ACC112 (cell line): Measurements from ENCODE around the gene PNPT1.
A peak's percentile ranks its signal among the peaks of the same experiment; 100 is the strongest.
"Not testable (repeated sequence)": the region's sequence is repeated elsewhere in the genome, so short reads cannot be mapped to it uniquely, and the experiment has no call there.

Experiments used
- H2AFZ ChIP-seq: fragments of 200-600 bp; sonication (generic); one replicate; pipeline ENCODE4 v1.6.0; 2017; ENCODE audit warnings: antibody characterized with exemption, low read length; ENCODE audit not compliant: unreplicated experiment
- H3K27ac ChIP-seq: fragments of 200-600 bp; sonication (generic); 2 replicates; pipeline ENCODE4 v1.5.1; 2014; ENCODE audit warnings: low read depth, mild to moderate bottlenecking, antibody characterized with exemption, low read length, moderate library complexity
- H3K27me3 ChIP-seq: fragments of 200-600 bp; sonication (generic); 2 replicates; pipeline ENCODE4 v1.6.1; 2014; ENCODE audit warnings: mild to moderate bottlenecking, antibody characterized with exemption, low read length, moderate library complexity, mixed read lengths; ENCODE audit not compliant: insufficient read depth
- H3K36me3 ChIP-seq: fragments of 200-600 bp; sonication (generic); 2 replicates; pipeline ENCODE4 v1.6.1; 2016; ENCODE audit warnings: mild to moderate bottlenecking, antibody characterized with exemption, low read length, moderate library complexity, mixed read lengths; ENCODE audit not compliant: insufficient read depth
- H3K4me1 ChIP-seq: fragments of 200-600 bp; sonication (generic); one replicate; pipeline ENCODE4 v1.6.1; 2016; ENCODE audit warnings: low read length, mixed read lengths; ENCODE audit not compliant: insufficient read depth, unreplicated experiment, control insufficient read depth
- H3K4me3 ChIP-seq: fragments of 200-600 bp; sonication (generic); 2 replicates; pipeline ENCODE4 v1.5.1; 2014; ENCODE audit warnings: mild to moderate bottlenecking, low read depth, low read length
- H3K79me2 ChIP-seq: fragments of 200-600 bp; sonication (generic); one replicate; pipeline ENCODE4 v1.6.0; 2016; ENCODE audit warnings: low read length; ENCODE audit not compliant: control insufficient read depth, unreplicated experiment, insufficient read depth

The PNPT1 gene

DNA sequence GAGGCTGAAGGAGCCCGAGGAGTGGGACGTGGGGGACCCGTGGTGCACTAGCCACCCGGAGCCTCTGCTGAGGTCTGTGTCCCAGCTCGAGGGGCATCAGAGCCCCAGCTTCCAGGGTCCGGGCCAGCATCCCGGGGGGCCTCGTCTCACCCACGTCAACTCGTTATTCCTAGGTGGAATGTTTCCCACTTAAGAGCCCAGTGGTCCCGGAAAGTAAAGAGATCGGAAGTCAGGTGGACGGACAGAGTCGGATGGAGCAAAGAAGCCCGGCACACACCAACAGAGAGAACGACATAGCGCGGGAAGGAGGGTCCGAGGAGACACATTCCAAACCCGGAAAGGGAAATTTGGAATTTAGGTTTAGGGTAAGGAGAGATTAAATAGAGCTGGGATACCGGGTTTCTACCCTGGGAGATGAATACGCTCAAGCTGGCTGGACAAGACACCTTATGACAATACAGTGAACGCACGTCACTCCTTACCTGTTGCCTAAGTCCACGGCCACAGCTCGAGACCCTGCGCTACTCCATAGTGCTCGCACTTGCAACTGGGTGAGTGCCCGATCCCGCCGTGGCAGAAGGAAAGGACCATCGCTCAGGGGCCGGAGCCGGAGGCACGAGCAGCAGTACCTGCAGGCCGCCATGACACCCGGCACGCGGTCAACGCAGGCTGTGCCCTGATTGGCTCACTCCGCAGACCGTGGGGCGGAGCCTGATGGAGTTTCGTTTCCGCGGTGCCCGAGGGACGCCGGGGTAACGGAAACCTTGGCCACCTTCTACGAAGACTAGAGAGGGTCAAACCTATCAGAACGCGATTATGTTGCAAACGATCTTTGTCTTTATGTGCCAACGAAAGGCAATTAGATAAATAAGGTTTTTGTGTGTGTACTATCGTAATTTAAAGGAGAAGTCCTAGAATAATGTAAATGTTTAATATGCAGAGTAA lies at the start of gene PNPT1:
PNPT1 (minus strand) TSS at position 664 of the 945 bp plus-strand sequence; CDS start at position 643, 21 bp downstream.
- peak within 1 kb of the TSS; percentile 96 for H2AFZ ChIP-seq
- H3K4me1 ChIP-seq, result peaks cover 18% of the 10 kb centered on the region
- H3K36me3 ChIP-seq, result peaks cover 11% of the 10 kb centered on the region; the same call in 1 of the 2 replicates
- H3K27me3 ChIP-seq, result peaks cover 7% of the 10 kb centered on the region; the same call in 1 of the 2 replicates
- H3K27ac ChIP-seq, result peak within 1 kb of the TSS; percentile 80
- H3K4me3 ChIP-seq, result peak within 1 kb of the TSS; percentile 97
- peaks cover 51% of the 10 kb centered on the region for H3K79me2 ChIP-seq

DNA sequence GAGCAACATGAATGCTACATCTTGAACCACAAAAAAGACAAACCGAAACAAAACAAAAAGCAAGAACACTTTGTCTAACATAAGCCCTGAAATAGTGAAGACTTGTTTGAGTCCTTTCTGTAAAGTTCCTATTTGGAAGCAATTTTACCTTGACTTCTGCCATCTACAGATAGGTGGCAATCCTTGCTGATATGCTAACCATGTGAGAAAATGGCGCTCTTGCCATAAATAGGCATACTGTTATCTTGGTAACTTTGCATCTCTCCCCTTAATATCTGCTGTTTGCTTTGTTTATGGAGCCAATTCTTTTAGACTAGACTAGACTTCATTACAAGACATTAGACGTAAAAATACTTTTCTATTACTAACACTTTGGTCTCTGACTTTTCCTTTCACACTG lies 49.4 kb upstream of the PNPT1 start:
- H3K36me3 ChIP-seq, result no peaks in the 10 kb centered on the region
- no peak overlapping the region for H3K27ac ChIP-seq
- no peak overlapping the region for H2AFZ ChIP-seq
- no peaks in the 10 kb centered on the region for H3K27me3 ChIP-seq
- H3K4me1 ChIP-seq, result peaks cover 4% of the 10 kb centered on the region
- no peaks in the 10 kb centered on the region for H3K79me2 ChIP-seq
- H3K4me3 ChIP-seq, result no peak overlapping the region

- not testable (repeated sequence) for H3K27ac ChIP-seq, H3K4me1 ChIP-seq, H3K27me3 ChIP-seq, H3K79me2 ChIP-seq, H3K4me3 ChIP-seq, H3K36me3 ChIP-seq, H2AFZ ChIP-seq
Observed at GRCh38 chr2:55736019-55736536, 42.4 kb upstream of the PNPT1 start.

GRCh38 chr2:55734726-55735125 lies 41.1 kb upstream of the PNPT1 start:
- Histone ChIP-seq H3K79me2 (no peaks in the 10 kb centered on the region), H3K27ac (no peak overlapping the region), H3K4me3 (no peak overlapping the region), H3K4me1 (no peaks in the 10 kb centered on the region), H3K27me3 (no peaks in the 10 kb centered on the region), H3K36me3 (no peaks in the 10 kb centered on the region), H2AFZ (no peak overlapping the region)

DNA sequence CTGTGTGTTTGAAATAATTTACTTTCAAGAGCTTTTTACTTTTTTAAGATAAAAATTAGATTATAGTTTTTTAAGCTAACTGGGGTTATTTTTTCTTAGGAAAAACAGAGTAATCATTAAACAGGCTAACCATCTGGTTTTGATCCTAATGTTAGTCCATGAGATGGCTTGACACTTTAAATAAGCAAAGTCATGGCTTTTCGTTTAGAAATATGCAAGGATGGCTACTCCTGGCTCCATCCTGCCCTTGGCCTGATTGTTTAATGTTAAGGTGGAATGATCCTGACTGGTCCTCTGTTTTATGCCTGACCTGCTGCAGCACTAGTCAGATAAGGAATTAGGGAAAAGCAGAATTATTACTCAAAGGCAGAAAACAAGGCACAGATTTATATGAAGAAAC lies 39.7 kb upstream of the PNPT1 start:
- Histone ChIP-seq H3K27me3 (no peaks in the 10 kb centered on the region), H3K4me3 (no peak overlapping the region), H3K79me2 (no peaks in the 10 kb centered on the region), H3K4me1 (no peaks in the 10 kb centered on the region), H3K27ac (no peak overlapping the region), H3K36me3 (no peaks in the 10 kb centered on the region), H2AFZ (no peak overlapping the region)

DNA sequence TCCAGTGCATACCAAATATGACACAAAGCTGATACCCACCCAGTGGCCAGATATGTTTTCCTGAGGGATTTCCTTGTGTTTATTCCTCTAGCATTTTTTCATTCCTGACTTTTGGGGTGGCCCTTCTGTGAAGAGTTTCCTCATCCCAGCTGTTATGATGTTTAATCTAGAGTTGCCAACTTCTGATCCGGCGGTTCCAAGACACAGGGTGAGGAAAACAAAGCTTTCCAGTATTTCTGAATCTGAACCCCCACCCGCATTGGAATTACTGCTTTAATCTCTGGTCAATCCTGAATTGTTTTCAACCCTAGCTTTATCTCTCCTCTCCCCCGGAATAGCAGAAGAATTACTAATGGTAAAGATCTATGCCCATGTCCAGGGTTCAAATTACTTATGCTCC lies 39.2 kb upstream of the PNPT1 start:
- Histone ChIP-seq H3K27me3 (no peaks in the 10 kb centered on the region), H3K36me3 (no peaks in the 10 kb centered on the region), H3K4me1 (no peaks in the 10 kb centered on the region), H3K4me3 (no peak overlapping the region), H3K79me2 (no peaks in the 10 kb centered on the region), H3K27ac (no peak overlapping the region), H2AFZ (no peak overlapping the region)

GRCh38 chr2:55729136-55729685 lies 35.6 kb upstream of the PNPT1 start:
- H3K36me3 ChIP-seq, result no peaks in the 10 kb centered on the region
- H3K27ac ChIP-seq, result no peak overlapping the region
- no peaks in the 10 kb centered on the region for H3K79me2 ChIP-seq
- no peak overlapping the region for H2AFZ ChIP-seq
- no peaks in the 10 kb centered on the region for H3K4me1 ChIP-seq
- H3K27me3 ChIP-seq, result no peaks in the 10 kb centered on the region
- H3K4me3 ChIP-seq, result no peak overlapping the region

GRCh38 chr2:55721596-55722215 lies 28.1 kb upstream of the PNPT1 start:
- H3K79me2 ChIP-seq, result no peaks in the 10 kb centered on the region
- no peak overlapping the region for H3K4me3 ChIP-seq
- no peak overlapping the region for H3K27ac ChIP-seq
- no peaks in the 10 kb centered on the region for H3K4me1 ChIP-seq
- no peak overlapping the region for H2AFZ ChIP-seq
- H3K27me3 ChIP-seq, result no peaks in the 10 kb centered on the region
- H3K36me3 ChIP-seq, result no peaks in the 10 kb centered on the region

DNA sequence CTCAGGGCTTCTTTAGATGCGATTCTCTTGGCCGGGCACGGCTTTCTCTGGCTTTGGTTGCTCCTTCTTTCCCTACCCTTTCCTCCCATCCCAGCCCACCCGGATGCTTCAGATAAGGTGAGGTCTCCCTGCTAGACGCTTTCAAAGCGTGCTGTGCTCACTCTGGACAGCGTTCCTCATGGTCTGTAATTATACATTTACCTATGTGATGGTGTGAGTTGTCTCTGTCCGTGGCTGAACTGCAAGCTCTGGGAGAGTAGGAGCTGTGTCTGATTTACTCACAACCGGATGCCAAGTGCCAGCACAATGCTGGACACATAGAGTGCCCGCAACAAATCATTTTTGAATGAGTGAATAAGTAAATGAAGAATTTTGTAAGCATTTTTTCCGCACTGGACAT lies 26.8 kb upstream of the PNPT1 start:
- H3K27me3 ChIP-seq, result no peaks in the 10 kb centered on the region
- no peak overlapping the region for H2AFZ ChIP-seq
- no peak overlapping the region for H3K27ac ChIP-seq
- no peaks in the 10 kb centered on the region for H3K36me3 ChIP-seq
- H3K4me3 ChIP-seq, result no peak overlapping the region
- H3K79me2 ChIP-seq, result no peaks in the 10 kb centered on the region
- no peaks in the 10 kb centered on the region for H3K4me1 ChIP-seq

DNA sequence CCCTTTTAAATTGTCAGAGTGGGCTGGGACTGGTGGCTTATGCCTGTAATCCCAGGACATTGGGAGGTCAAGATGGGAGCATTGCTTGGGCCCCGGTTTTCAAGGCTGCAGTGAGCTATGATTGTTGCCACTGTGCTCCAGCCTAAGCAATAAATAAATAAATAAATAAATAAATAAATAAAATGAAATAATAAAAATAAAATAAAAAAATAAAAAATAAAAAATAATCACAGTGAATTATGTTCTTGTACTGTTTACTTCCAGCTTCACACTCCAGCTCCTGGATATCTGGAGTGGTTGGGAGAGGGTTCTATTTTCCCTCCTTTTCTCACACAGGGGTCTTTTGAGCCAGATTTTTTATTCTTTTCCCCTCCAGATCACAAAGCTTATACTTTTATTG lies 26.2 kb upstream of the PNPT1 start:
- no peaks in the 10 kb centered on the region for H3K79me2 ChIP-seq
- H3K4me1 ChIP-seq, result no peaks in the 10 kb centered on the region
- no peak overlapping the region for H3K4me3 ChIP-seq
- no peaks in the 10 kb centered on the region for H3K27me3 ChIP-seq
- H2AFZ ChIP-seq, result no peak overlapping the region
- H3K36me3 ChIP-seq, result no peaks in the 10 kb centered on the region
- H3K27ac ChIP-seq, result no peak overlapping the region
